C4-2B (cell line): ENCODE measurements around the gene PLA2G4E.

Experiments
- ZFX ChIP-seq: fragments of 450-650 bp; IDR thresholded peaks from 2 replicates; pipeline ENCODE4 v1.6.1; 2017
- TF ChIP-seq, protein P1 (sequence below): fragments of 450-650 bp; conservative IDR thresholded peaks from 2 replicates; pipeline ENCODE4 v1.5.1; 2017; ENCODE audit warnings: mild to moderate bottlenecking

DNA sequence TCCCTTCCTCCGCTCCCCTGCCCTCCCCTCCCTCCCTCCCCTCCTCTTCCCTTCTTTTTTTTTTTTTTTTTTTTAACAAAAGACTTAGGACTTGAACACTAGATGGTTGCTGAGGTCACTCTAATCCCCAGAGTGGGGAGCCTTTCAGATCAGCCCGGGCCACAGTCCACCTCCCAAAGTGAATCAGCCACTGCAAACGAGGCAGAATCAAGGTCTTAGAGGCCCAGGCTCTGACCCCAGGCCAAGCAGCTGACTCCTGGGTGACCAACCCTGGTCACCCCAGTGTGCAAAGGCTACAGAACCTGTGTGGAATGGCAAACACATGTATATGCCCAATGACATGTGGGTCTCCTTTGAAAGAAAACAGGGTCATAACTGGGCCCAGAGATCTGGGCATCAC lies 30.2 kb downstream of the PLA2G4E start:
- TF ChIP-seq, protein P1, sequence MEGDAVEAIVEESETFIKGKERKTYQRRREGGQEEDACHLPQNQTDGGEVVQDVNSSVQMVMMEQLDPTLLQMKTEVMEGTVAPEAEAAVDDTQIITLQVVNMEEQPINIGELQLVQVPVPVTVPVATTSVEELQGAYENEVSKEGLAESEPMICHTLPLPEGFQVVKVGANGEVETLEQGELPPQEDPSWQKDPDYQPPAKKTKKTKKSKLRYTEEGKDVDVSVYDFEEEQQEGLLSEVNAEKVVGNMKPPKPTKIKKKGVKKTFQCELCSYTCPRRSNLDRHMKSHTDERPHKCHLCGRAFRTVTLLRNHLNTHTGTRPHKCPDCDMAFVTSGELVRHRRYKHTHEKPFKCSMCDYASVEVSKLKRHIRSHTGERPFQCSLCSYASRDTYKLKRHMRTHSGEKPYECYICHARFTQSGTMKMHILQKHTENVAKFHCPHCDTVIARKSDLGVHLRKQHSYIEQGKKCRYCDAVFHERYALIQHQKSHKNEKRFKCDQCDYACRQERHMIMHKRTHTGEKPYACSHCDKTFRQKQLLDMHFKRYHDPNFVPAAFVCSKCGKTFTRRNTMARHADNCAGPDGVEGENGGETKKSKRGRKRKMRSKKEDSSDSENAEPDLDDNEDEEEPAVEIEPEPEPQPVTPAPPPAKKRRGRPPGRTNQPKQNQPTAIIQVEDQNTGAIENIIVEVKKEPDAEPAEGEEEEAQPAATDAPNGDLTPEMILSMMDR, result no peak
- no peak for TF ChIP-seq ZFX
